SU-DHL-6 (cell line): ENCODE measurements around the gene ADCY2.

Experiments
- H2AFZ ChIP-seq: fragments of 200-600 bp; sonication (generic); 2 replicates; pipeline ENCODE4 v1.6.1; 2014; ENCODE audit warnings: low read depth, mild to moderate bottlenecking, moderate library complexity, mixed read lengths, antibody characterized with exemption, low read length; ENCODE audit not compliant: severe bottlenecking
- H3F3A ChIP-seq: fragments of 200-600 bp; shearing (Covaris generic); 2 replicates; pipeline ENCODE4 v1.6.0; 2016; ENCODE audit warnings: antibody characterized with exemption, mild to moderate bottlenecking; ENCODE audit not compliant: insufficient read depth
- H3K27ac ChIP-seq: fragments of 200-600 bp; sonication (generic); 2 replicates; pipeline ENCODE4 v1.5.1; 2016; ENCODE audit warnings: low read depth, mild to moderate bottlenecking, low read length, moderate library complexity, mixed read lengths
- H3K27me3 ChIP-seq: fragments of 200-600 bp; sonication (generic), shearing (Covaris generic); 2 replicates; pipeline ENCODE4 v1.6.0; 2014; ENCODE audit warnings: mild to moderate bottlenecking, low read length
- H3K36me3 ChIP-seq: fragments of 200-600 bp; sonication (generic); 2 replicates; pipeline ENCODE4 v1.6.1; 2014; ENCODE audit warnings: mild to moderate bottlenecking, low read length, mixed read lengths
- H3K4me2 ChIP-seq: fragments of 300-600, 200-600 bp; shearing (Covaris generic), sonication (generic); 2 replicates; pipeline ENCODE4 v1.6.0; 2014; ENCODE audit warnings: low read length, low read depth, mild to moderate bottlenecking; ENCODE audit not compliant: poor library complexity, severe bottlenecking
- H3K4me3 ChIP-seq: fragments of 200-600 bp; sonication (generic); 2 replicates; pipeline ENCODE4 v1.5.1; 2014; ENCODE audit warnings: antibody characterized with exemption, low read length, mild to moderate bottlenecking, mixed read lengths; ENCODE audit not compliant: insufficient read depth, poor library complexity, severe bottlenecking
- H3K79me2 ChIP-seq: fragments of 200-600 bp; sonication (generic); 2 replicates; pipeline ENCODE4 v1.6.1; 2014; ENCODE audit warnings: mild to moderate bottlenecking, low read length, moderate library complexity; ENCODE audit not compliant: insufficient read depth
- H3K9ac ChIP-seq: fragments of 200-600 bp; sonication (generic); 2 replicates; pipeline ENCODE4 v1.7.0; 2014; ENCODE audit warnings: mild to moderate bottlenecking, low read length
- H3K9me2 ChIP-seq: fragments of 200-600 bp; sonication (generic); replicated peaks from 2 replicates; pipeline ENCODE4 v1.6.1; 2014; ENCODE audit warnings: low read length; ENCODE audit not compliant: insufficient read depth
- H3K9me3 ChIP-seq: fragments of 200-600 bp; sonication (generic); 2 replicates; pipeline ENCODE4 v1.6.1; 2014; ENCODE audit warnings: low read length, mixed read lengths; ENCODE audit not compliant: insufficient read depth
- H4K20me1 ChIP-seq: fragments of 200-600 bp; sonication (generic); 2 replicates; pipeline ENCODE4 v1.6.1; 2014; ENCODE audit warnings: low read depth, mild to moderate bottlenecking, antibody characterized with exemption, low read length, moderate library complexity, mixed read lengths
- EZH2phosphoT487 ChIP-seq: fragments of 200-600 bp; sonication (generic), shearing (Covaris generic); conservative IDR thresholded peaks from 2 replicates; pipeline ENCODE4 v1.6.1; 2018; ENCODE audit warnings: mild to moderate bottlenecking, antibody characterized with exemption, low read length, moderate library complexity, mixed read lengths
- TF ChIP-seq, protein P1 (sequence below): fragments of 200-600 bp; sonication (generic); IDR thresholded peaks from one replicate; pipeline ENCODE4 v1.5.1; 2017; ENCODE audit warnings: antibody characterized with exemption, mild to moderate bottlenecking, low read length, moderate library complexity; ENCODE audit not compliant: insufficient read depth, poor library complexity, severe bottlenecking

The ADCY2 gene

GRCh38 chr5:7376871-7377270 is 19.1 kb upstream of the ADCY2 start:
- no peak overlapping the region for H3K27ac ChIP-seq
- no peaks in the 10 kb centered on the region for H3K9me2 ChIP-seq
- H4K20me1 ChIP-seq = no peaks in the 10 kb centered on the region
- H3F3A ChIP-seq = no peaks in the 10 kb centered on the region
- no peaks in the 10 kb centered on the region for H3K9me3 ChIP-seq
- no peak overlapping the region for H3K9ac ChIP-seq
- H2AFZ ChIP-seq = no peak overlapping the region
- H3K27me3 ChIP-seq = no peaks in the 10 kb centered on the region
- H3K36me3 ChIP-seq = no peaks in the 10 kb centered on the region
- no peak for TF ChIP-seq EZH2phosphoT487
- TF ChIP-seq, protein P1, sequence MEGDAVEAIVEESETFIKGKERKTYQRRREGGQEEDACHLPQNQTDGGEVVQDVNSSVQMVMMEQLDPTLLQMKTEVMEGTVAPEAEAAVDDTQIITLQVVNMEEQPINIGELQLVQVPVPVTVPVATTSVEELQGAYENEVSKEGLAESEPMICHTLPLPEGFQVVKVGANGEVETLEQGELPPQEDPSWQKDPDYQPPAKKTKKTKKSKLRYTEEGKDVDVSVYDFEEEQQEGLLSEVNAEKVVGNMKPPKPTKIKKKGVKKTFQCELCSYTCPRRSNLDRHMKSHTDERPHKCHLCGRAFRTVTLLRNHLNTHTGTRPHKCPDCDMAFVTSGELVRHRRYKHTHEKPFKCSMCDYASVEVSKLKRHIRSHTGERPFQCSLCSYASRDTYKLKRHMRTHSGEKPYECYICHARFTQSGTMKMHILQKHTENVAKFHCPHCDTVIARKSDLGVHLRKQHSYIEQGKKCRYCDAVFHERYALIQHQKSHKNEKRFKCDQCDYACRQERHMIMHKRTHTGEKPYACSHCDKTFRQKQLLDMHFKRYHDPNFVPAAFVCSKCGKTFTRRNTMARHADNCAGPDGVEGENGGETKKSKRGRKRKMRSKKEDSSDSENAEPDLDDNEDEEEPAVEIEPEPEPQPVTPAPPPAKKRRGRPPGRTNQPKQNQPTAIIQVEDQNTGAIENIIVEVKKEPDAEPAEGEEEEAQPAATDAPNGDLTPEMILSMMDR = no peak
- H3K79me2 ChIP-seq = no peaks in the 10 kb centered on the region
- no peak overlapping the region for H3K4me3 ChIP-seq
- H3K4me2 ChIP-seq = no peak overlapping the region

DNA sequence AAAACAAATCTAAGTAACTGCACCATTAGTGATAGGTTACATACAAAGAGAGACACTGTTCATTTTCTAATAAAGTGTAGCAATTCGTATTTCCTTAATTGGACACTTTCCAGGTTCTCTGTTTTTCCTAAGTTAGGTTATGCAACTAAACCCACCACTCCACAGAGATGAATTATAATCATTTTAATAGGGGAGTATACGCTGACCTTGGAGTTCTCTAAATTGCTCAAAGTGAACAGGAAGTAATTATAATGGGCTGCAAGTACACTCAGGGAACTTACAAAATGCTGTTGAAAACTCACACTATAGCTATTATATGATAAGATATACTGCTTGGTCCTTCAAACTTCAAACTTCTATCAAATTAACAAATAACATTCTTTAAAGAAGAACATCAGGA is 18.2 kb upstream of the ADCY2 start:
- H2AFZ ChIP-seq = no peak overlapping the region
- no peaks in the 10 kb centered on the region for H3K27me3 ChIP-seq
- H3K9me2 ChIP-seq = no peaks in the 10 kb centered on the region
- no peaks in the 10 kb centered on the region for H4K20me1 ChIP-seq
- H3K9me3 ChIP-seq = no peaks in the 10 kb centered on the region
- no peak overlapping the region for H3K4me2 ChIP-seq
- H3K9ac ChIP-seq = no peak overlapping the region
- H3K79me2 ChIP-seq = no peaks in the 10 kb centered on the region
- no peaks in the 10 kb centered on the region for H3F3A ChIP-seq
- no peak overlapping the region for H3K27ac ChIP-seq
- TF ChIP-seq, protein P1 = no peak
- TF ChIP-seq EZH2phosphoT487 = no peak
- no peaks in the 10 kb centered on the region for H3K36me3 ChIP-seq
- no peak overlapping the region for H3K4me3 ChIP-seq

- Histone ChIP-seq H3K9me3 (no peaks in the 10 kb centered on the region), H3K27ac (no peak overlapping the region), H3K79me2 (no peaks in the 10 kb centered on the region), H2AFZ (no peak overlapping the region), H3F3A (no peaks in the 10 kb centered on the region), H4K20me1 (no peaks in the 10 kb centered on the region), H3K9ac (no peak overlapping the region), H3K4me3 (no peak overlapping the region), H3K36me3 (no peaks in the 10 kb centered on the region), H3K27me3 (no peaks in the 10 kb centered on the region), H3K4me2 (no peak overlapping the region), H3K9me2 (no peaks in the 10 kb centered on the region)
- TF ChIP-seq EZH2phosphoT487 = no peak
- TF ChIP-seq, protein P1 = no peak
These were observed 13.3 kb upstream of the ADCY2 start for GRCh38 chr5:7382588-7382987.
